ENCODE data around the gene TNFRSF8.

DNA sequence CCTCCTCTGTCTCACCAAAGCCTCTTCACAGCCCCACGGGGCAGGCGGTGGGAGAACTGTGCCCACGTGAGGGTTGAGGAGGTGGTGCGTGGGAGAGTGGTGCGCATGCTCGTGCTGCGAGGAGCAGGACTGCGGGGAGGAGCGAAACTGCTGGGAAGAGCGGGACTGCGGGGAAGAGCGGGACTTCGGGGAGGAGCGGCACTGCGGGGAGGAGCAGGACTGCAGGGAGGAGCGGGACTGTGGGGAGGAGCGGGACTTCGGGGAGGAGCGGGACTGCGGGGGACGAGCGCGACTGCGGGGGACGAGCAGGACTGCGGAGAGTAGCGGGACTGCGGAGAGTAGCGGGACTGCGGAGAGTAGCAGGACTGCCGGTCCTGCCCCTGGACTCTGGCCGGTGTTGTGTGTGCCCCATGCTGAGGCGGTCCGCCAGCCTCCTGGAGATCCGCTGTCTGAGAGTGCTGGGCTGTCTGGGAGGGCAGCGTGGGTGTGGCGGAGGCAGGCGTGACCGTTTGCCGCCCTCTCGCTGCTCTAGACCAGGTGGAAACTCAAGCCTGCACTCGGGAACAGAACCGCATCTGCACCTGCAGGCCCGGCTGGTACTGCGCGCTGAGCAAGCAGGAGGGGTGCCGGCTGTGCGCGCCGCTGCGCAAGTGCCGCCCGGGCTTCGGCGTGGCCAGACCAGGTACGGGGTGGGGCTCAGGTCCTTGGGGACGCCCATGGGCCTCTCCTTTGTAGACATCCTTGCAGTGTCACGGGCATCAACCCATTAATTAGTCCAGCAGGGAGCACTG, 128.3 kb downstream of the TNFRSF8 start:
- TF ChIP-seq, protein P1, sequence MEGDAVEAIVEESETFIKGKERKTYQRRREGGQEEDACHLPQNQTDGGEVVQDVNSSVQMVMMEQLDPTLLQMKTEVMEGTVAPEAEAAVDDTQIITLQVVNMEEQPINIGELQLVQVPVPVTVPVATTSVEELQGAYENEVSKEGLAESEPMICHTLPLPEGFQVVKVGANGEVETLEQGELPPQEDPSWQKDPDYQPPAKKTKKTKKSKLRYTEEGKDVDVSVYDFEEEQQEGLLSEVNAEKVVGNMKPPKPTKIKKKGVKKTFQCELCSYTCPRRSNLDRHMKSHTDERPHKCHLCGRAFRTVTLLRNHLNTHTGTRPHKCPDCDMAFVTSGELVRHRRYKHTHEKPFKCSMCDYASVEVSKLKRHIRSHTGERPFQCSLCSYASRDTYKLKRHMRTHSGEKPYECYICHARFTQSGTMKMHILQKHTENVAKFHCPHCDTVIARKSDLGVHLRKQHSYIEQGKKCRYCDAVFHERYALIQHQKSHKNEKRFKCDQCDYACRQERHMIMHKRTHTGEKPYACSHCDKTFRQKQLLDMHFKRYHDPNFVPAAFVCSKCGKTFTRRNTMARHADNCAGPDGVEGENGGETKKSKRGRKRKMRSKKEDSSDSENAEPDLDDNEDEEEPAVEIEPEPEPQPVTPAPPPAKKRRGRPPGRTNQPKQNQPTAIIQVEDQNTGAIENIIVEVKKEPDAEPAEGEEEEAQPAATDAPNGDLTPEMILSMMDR (optimal IDR thresholded peaks at IDR 0.05 in 1 of 3, IDR thresholded peaks at IDR 0.05 in 1 of 3, conservative IDR thresholded peaks at IDR 0.05 in 1 of 3; ENCODE audit: extremely low read depth in 1 of 3, insufficient read depth in 2 of 3, low read length in 3 of 3) = no peak
- TF ChIP-seq EZH2 (IDR thresholded peaks at IDR 0.05; ENCODE audit: low read length) = no peak

Data from keratinocyte (primary cell).